ENCODE data around the gene KDM4C. TPM values are rescaled to one million over a fixed set of nuclear protein-coding genes. Genes with fewer than 3 reads are reported as not detected.
A peak's percentile ranks its signal among the peaks of the same experiment; 100 is the strongest.

The KDM4C gene
- total and polyA plus RNA-seq, 2 of the 13 experiments (the other 11 are each of a cell fraction or from before 2014, with no cell fraction given): 19.4 to 23.6 TPM

DNA sequence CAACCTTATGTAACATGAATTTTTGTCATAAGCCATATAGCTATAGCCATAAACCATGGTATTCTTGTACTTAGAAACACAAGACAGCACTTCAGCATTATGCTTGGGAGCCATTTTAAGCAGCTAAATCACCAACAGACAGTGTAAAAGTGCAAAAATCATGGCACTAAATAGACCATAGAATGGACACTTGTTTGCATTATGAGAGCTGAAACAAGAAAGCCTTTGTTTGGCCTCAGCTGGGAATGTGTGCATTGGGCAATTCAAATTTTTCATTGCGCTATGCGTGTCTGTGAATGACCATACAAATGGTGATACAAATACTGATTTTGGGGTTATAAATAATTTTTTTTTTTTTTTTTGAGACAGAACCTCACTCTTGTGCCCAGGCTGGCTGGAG, 23.7 kb downstream of the KDM4C start (continued):
- TF ChIP-seq, protein P1, sequence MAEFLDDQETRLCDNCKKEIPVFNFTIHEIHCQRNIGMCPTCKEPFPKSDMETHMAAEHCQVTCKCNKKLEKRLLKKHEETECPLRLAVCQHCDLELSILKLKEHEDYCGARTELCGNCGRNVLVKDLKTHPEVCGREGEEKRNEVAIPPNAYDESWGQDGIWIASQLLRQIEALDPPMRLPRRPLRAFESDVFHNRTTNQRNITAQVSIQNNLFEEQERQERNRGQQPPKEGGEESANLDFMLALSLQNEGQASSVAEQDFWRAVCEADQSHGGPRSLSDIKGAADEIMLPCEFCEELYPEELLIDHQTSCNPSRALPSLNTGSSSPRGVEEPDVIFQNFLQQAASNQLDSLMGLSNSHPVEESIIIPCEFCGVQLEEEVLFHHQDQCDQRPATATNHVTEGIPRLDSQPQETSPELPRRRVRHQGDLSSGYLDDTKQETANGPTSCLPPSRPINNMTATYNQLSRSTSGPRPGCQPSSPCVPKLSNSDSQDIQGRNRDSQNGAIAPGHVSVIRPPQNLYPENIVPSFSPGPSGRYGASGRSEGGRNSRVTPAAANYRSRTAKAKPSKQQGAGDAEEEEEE (CRISPR knock-in tag; IDR thresholded peaks at IDR 0.05; ENCODE audit: borderline replicate concordance): no peak
- TF ChIP-seq ZNF607 (CRISPR knock-in tag; IDR thresholded peaks at IDR 0.05; ENCODE audit: borderline replicate concordance): no peak
- TF ChIP-seq GATA4 (IDR thresholded peaks at IDR 0.05; ENCODE audit: borderline replicate concordance, low read depth): no peak
- no peak for TF ChIP-seq MAFF (IDR thresholded peaks at IDR 0.05; ENCODE audit: low read depth, low read length)
- TF ChIP-seq ISX (CRISPR knock-in tag; conservative IDR thresholded peaks at IDR 0.05): no peak
- TF ChIP-seq SAFB2 (CRISPR knock-in tag; IDR thresholded peaks at IDR 0.05; ENCODE audit: borderline replicate concordance, low read depth): no peak
- TF ChIP-seq ZFP82 (CRISPR knock-in tag; IDR thresholded peaks at IDR 0.05; ENCODE audit: borderline replicate concordance): no peak
- no peak for TF ChIP-seq SNRNP70 (IDR thresholded peaks at IDR 0.05; ENCODE audit: low read depth, low read length)
- no peak for TF ChIP-seq NFYB (CRISPR knock-in tag; IDR thresholded peaks at IDR 0.05)
- TF ChIP-seq RARG (CRISPR knock-in tag; IDR thresholded peaks at IDR 0.05; ENCODE audit: low read depth): no peak
- 0 out of 2 replicates have a peak, but pooled peaks have one; percentile 28 for TF ChIP-seq ERF (CRISPR knock-in tag; IDR thresholded peaks at IDR 0.05)
- TF ChIP-seq ETV5 (CRISPR knock-in tag; IDR thresholded peaks at IDR 0.05; ENCODE audit: borderline replicate concordance): no peak
- TF ChIP-seq CBFB (CRISPR knock-in tag; IDR thresholded peaks at IDR 0.05): peak; percentile 21; the same call in 1 of the 2 replicates
- TF ChIP-seq ZZZ3 (CRISPR knock-in tag; IDR thresholded peaks at IDR 0.05; ENCODE audit: borderline replicate concordance): no peak
- no peak for TF ChIP-seq ZNF460 (CRISPR knock-in tag; IDR thresholded peaks at IDR 0.05; ENCODE audit: borderline replicate concordance)
- TF ChIP-seq SRSF1 (optimal IDR thresholded peaks at IDR 0.05; ENCODE audit: low read depth, low read length): no peak
- TF ChIP-seq ZNF703 (CRISPR knock-in tag; IDR thresholded peaks at IDR 0.05; ENCODE audit: borderline replicate concordance): no peak
- TF ChIP-seq ZNF138 (CRISPR knock-in tag; IDR thresholded peaks at IDR 0.05; ENCODE audit: low read depth): no peak
- peak; percentile 54 for TF ChIP-seq ELF3 (CRISPR knock-in tag; IDR thresholded peaks at IDR 0.05)
- TF ChIP-seq HDAC1 (CRISPR knock-in tag; IDR thresholded peaks at IDR 0.05): peak; percentile 44; the same call in 1 of the 2 replicates
- TF ChIP-seq NFRKB (IDR thresholded peaks at IDR 0.05): peak; percentile 38; the same call in 1 of the 2 replicates
- TF ChIP-seq RCOR2 (CRISPR knock-in tag; IDR thresholded peaks at IDR 0.05): peak; percentile 69
- TF ChIP-seq, protein P2, sequence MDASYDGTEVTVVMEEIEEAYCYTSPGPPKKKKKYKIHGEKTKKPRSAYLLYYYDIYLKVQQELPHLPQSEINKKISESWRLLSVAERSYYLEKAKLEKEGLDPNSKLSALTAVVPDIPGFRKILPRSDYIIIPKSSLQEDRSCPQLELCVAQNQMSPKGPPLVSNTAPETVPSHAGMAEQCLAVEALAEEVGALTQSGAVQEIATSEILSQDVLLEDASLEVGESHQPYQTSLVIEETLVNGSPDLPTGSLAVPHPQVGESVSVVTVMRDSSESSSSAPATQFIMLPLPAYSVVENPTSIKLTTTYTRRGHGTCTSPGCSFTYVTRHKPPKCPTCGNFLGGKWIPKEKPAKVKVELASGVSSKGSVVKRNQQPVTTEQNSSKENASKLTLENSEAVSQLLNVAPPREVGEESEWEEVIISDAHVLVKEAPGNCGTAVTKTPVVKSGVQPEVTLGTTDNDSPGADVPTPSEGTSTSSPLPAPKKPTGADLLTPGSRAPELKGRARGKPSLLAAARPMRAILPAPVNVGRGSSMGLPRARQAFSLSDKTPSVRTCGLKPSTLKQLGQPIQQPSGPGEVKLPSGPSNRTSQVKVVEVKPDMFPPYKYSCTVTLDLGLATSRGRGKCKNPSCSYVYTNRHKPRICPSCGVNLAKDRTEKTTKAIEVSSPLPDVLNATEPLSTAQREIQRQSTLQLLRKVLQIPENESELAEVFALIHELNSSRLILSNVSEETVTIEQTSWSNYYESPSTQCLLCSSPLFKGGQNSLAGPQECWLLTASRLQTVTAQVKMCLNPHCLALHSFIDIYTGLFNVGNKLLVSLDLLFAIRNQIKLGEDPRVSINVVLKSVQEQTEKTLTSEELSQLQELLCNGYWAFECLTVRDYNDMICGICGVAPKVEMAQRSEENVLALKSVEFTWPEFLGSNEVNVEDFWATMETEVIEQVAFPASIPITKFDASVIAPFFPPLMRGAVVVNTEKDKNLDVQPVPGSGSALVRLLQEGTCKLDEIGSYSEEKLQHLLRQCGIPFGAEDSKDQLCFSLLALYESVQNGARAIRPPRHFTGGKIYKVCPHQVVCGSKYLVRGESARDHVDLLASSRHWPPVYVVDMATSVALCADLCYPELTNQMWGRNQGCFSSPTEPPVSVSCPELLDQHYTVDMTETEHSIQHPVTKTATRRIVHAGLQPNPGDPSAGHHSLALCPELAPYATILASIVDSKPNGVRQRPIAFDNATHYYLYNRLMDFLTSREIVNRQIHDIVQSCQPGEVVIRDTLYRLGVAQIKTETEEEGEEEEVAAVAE (CRISPR knock-in tag; IDR thresholded peaks at IDR 0.05; ENCODE audit: borderline replicate concordance): no peak
- TF ChIP-seq POLR2AphosphoS5 (IDR thresholded peaks at IDR 0.05; ENCODE audit: low read depth, low read length): no peak
- no peak for TF ChIP-seq ZNF616 (CRISPR knock-in tag; IDR thresholded peaks at IDR 0.05; ENCODE audit: low read depth)
- TF ChIP-seq HOXA3 (CRISPR knock-in tag; IDR thresholded peaks at IDR 0.05): peak; percentile 61; the same call in 1 of the 2 replicates
